Measurements from ENCODE around the gene GPR15. TPM values are rescaled to one million over a fixed set of nuclear protein-coding genes. Genes with fewer than 3 reads are reported as not detected.

Gene GPR15
- total RNA-seq, 1 experiment from 2014 or later = not detected

DNA sequence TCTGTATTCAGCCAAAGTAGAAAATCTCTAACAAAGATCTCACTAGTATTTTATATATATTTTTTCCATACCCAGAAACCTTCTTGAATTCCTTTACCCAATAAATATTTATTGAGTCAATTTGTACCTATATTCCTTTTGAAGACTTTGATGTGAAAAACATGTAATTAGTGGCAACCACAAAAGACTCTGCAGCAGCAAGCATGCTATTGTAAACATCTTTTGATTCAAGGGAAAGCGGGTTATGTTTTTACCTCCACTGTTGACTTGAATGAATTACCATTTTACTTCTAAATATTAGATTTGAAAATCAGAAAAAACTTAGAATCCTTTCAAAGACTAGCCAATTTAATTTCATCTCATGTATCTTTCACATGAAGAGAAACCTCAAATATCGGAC is 2.4 kb downstream of the GPR15 start:
- no peaks in the 10 kb centered on the region for H3K27me3 Mint-ChIP-seq (ENCODE audit: insufficient read depth, unreplicated experiment)
- intact Hi-C loops (cut with micrococcal nuclease) = no loop called here

GRCh38 chr3:98534734-98535133 is 3.0 kb downstream of the GPR15 start:
- no peak for DNase-seq (ENCODE audit: unreplicated experiment)
- Mint-ChIP-seq H3K36me3 (ENCODE audit: insufficient read depth, unreplicated experiment) (no peaks in the 10 kb centered on the region), H3K4me1 (ENCODE audit: insufficient read depth, unreplicated experiment) (no peaks in the 10 kb centered on the region), H3K9me3 (ENCODE audit: unreplicated experiment) (no peaks in the 10 kb centered on the region), H3K4me3 (ENCODE audit: unreplicated experiment) (no peak overlapping the region), H3K27ac (ENCODE audit: low read depth, unreplicated experiment) (no peak overlapping the region), H3K27me3 (ENCODE audit: insufficient read depth, unreplicated experiment) (no peaks in the 10 kb centered on the region)
- BruUV-seq (replicated peaks) = no TSS peak
- intact Hi-C loops (cut with micrococcal nuclease) = no loop called here
- POLR2A ChIA-PET = no interaction called here
- no peak for TF ChIP-seq CTCF (IDR thresholded peaks at IDR 0.05; ENCODE audit: unreplicated experiment)
- CTCF ChIA-PET = interaction anchor here (0.6 kb wide), 2 partner anchors 12 to 155 kb away, joined by 3 to 8 read pairs; partner anchors contain the start of gene CLDND1

More for the DNA sequence above, 2.4 kb downstream of the GPR15 start:
- Mint-ChIP-seq H3K36me3 (ENCODE audit: insufficient read depth, unreplicated experiment) (no peaks in the 10 kb centered on the region), H3K4me1 (ENCODE audit: insufficient read depth, unreplicated experiment) (no peaks in the 10 kb centered on the region), H3K4me3 (ENCODE audit: unreplicated experiment) (no peak overlapping the region), H3K27ac (ENCODE audit: low read depth, unreplicated experiment) (no peak overlapping the region), H3K9me3 (ENCODE audit: unreplicated experiment) (no peaks in the 10 kb centered on the region)
- no TSS peak for BruUV-seq (replicated peaks)
- ChIA-PET CTCF (interaction anchor here (0.6 kb wide), 1 partner anchor 11 kb away, joined by 3 read pairs; the partner anchor contains the start of gene CLDND1), POLR2A (no interaction called here)
- TF ChIP-seq CTCF (IDR thresholded peaks at IDR 0.05; ENCODE audit: unreplicated experiment) = no peak
- DNase-seq (ENCODE audit: unreplicated experiment) = no peak

GRCh38 chr3:98536456-98537017 is 4.8 kb downstream of the GPR15 start:
- no peak for DNase-seq (ENCODE audit: unreplicated experiment)
- no peak overlapping the region for H3K4me3 Mint-ChIP-seq (ENCODE audit: unreplicated experiment)
- BruUV-seq (replicated peaks) = no TSS peak
- H3K27me3 Mint-ChIP-seq (ENCODE audit: insufficient read depth, unreplicated experiment) = no peaks in the 10 kb centered on the region
- no peak for TF ChIP-seq CTCF (IDR thresholded peaks at IDR 0.05; ENCODE audit: unreplicated experiment)
- H3K27ac Mint-ChIP-seq (ENCODE audit: low read depth, unreplicated experiment) = no peak overlapping the region
- POLR2A ChIA-PET = interaction anchor here (1.3 kb wide), 1 partner anchor 13 kb away, joined by 8 read pairs; the partner anchor contains the start of gene CLDND1
- no peaks in the 10 kb centered on the region for H3K9me3 Mint-ChIP-seq (ENCODE audit: unreplicated experiment)
- H3K4me1 Mint-ChIP-seq (ENCODE audit: insufficient read depth, unreplicated experiment) = no peaks in the 10 kb centered on the region
- intact Hi-C loops (cut with micrococcal nuclease) = no loop called here
- no peaks in the 10 kb centered on the region for H3K36me3 Mint-ChIP-seq (ENCODE audit: insufficient read depth, unreplicated experiment)
- CTCF ChIA-PET = interaction anchor here (0.6 to 1.0 kb wide), 7 partner anchors 8 to 1397 kb away, joined by 3 to 4 read pairs (median 3); no protein-coding TSS in a partner anchor

- no peaks in the 10 kb centered on the region for H3K4me1 Mint-ChIP-seq (ENCODE audit: insufficient read depth, unreplicated experiment)
- no peak overlapping the region for H3K4me3 Mint-ChIP-seq (ENCODE audit: unreplicated experiment)
- no TSS peak for BruUV-seq (replicated peaks)
- ChIA-PET CTCF (no interaction called here), POLR2A (no interaction called here)
- intact Hi-C loops (cut with micrococcal nuclease) = no loop called here
- H3K27ac Mint-ChIP-seq (ENCODE audit: low read depth, unreplicated experiment) = no peak overlapping the region
- no peaks in the 10 kb centered on the region for H3K9me3 Mint-ChIP-seq (ENCODE audit: unreplicated experiment)
- no peak for TF ChIP-seq CTCF (IDR thresholded peaks at IDR 0.05; ENCODE audit: unreplicated experiment)
- H3K36me3 Mint-ChIP-seq (ENCODE audit: insufficient read depth, unreplicated experiment) = no peaks in the 10 kb centered on the region
- no peak for DNase-seq (ENCODE audit: unreplicated experiment)
- no peaks in the 10 kb centered on the region for H3K27me3 Mint-ChIP-seq (ENCODE audit: insufficient read depth, unreplicated experiment)
Measured at GRCh38 chr3:98540346-98540745, 8.6 kb downstream of the GPR15 start.

All from MCF 10A (cell line).